GM19452 (cell line): ENCODE measurements around the gene SOS1.

Experiments
- ATAC-seq: cut with Tn5 transposase; IDR thresholded peaks from one replicate; pipeline ENCODE4 v1.9.1; 2021; ENCODE audit not compliant: unreplicated experiment

SOS1 gene

DNA sequence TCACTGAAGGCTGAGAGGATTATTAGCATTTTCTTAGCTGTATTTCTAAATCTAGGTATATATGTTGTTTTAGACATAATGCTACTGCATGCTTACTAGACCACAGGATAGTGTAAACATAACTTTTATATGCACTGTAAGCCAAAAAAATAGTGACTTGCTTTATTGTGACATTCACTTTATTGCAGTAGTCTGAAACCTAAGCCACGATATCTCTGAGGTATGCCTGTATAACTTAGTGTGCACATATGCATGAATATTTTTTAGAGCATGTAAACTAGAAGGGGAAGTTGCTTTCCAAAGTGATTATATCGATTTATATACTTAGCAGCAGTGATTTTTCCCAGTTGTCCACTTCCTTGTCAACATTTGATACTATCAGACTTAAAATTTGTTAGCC lies 81.8 kb downstream of the SOS1 start:
- no peak for ATAC-seq

DNA sequence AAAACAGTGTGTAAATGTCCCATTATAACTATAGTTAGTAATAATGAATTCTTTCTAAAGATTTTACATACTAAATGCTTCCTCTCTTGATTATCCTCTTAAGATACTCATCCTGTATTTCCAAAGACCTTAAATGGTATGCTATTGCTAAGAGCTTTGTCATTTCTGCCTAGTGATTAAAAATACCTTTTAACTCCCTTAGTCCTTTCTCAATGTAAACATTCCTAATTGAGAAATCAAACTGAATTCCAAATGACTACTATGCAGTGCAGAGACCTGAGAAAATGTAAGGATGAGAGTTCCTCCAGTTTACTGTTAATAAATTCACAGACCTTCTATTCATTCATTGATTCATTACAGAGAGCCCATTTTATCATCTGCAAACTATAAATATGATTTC lies 86.9 kb downstream of the SOS1 start:
- ATAC-seq = no peak

DNA sequence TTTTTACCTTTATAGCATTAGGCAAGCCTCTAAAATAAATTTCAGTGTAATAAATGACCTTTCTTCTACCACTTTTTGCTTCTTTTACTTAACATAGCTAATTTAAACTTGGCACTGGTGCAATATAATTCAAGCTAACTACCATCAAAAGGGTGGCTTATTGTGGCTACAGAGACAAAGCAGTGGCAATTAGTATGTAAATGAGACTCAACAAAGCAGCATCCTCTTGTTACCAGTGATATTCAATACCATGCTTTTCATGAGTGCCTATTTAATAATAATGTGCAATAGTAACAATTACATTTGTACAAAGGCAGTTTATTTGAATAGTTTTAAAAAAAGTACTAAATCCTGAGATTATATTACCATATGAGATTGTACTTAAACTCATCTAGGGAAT lies 93.4 kb downstream of the SOS1 start:
- no peak for ATAC-seq

DNA sequence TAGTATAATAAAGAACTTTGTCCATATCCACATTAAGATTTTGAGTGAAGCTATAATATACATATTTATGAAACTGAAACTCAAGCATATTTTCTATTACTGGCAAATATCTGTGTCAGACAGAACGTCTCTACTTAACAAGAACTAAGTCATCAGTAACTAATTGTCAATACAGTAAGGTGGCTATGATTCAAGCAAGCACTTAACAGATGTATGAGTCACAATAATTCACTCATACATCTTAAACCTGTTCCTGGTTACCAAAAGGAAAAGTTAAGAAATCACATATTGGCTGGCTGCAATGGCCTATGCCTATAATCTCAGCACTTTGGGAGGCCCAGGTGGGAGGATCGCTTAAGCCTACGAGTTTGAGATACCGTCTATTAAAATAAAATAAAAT lies 96.0 kb downstream of the SOS1 start:
- ATAC-seq = no peak

DNA sequence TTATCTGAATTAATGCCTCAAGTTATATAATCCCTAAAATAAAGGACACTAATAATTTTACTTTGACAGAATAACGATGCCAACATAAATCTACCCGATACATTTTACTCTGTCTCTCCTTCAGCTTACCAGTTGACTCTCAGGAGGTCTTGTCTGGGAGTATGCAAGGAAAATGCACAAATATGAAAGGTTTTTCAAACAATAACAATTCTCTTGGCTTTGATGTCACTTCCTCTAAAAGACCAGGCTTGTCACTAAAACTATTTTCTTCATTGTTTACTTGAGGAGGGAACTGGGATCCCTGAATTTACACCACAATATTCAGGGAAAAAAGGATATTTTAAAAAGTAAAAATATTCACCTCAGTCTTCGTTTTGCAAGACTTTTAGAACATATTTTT lies 97.2 kb downstream of the SOS1 start:
- ATAC-seq = no peak

DNA sequence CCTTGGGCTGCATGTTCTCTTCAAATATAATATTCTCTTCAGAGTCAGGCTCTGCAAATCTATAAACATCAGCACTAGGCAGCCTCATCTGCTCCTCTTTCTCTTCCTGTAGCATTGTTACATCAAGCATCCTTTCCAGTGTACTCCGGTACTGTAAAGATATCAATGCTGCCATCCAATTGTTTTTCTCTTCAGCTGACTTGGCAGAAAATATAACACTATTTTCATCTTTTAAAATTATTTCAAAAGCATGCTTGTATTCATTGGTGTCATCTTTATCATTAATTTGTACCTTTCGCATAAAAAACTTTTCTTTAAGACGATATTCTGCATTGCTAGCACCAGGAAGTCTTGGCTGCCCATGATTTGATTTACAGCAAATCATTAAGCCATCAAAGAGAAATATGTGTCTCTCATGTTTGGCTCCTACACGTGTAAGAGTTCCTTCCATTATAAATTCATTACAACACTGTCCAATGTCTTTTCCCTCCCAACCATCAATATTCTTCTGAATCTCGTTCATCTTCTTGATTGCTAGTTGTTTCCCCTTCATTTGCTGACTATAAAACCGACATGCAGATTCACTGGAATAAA lies 98.1 kb downstream of the SOS1 start:
- ATAC-seq = no peak

DNA sequence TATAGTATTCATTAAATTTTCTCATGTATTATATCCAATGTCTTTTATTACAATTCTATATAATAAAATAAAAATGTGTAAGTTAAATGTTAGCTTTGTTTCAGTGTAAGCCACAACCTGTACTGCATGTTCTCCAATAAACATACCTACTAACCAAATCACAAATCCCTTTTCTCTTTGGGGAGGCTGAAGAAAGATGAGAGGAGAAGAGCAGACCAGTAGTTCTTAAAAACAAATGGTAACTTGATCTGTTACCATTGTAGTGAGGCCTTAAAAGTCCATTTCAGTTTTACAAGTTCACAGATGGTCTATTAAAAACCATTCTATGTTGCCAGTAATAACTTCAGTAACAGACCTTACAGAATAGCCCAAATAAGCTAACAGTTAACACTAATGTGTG lies 100.5 kb downstream of the SOS1 start:
- no peak for ATAC-seq

DNA sequence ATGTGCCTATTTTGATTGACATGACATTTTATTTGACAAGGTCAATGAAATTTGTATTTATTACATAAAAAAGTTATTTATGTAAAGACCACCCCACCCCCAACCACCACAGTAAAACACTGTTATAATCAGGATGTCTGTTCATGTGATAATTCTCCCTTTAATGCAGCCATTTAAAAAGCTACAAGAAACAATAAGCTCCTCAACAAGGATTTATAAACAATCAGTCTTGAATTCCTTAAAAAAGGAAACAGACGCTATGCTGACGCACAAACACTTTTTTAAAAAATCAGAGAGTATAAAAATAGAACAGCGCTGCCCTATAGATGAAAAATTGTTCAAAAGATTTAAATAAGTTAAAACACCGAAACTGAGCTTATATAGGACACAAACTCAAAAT lies 102.2 kb downstream of the SOS1 start:
- no peak for ATAC-seq

DNA sequence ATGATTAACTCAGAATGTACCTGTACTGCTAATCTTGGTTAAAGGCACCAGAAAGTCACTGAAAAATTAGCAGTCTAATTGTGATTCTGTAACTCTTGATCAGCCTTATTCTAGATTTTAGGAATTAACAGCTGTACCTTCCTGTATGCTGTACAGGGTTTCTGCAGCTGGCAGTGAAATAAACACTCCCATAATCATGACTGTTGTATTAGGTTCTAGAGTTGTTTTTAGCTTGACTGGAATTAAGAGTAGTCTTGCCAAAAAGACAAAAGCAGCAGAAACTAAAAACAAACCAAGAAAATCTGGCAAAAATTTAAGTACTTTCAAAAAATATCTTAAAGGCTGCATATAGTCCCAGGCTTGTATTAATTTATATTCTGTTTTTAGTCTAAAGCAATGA lies 103.5 kb downstream of the SOS1 start:
- ATAC-seq = no peak

DNA sequence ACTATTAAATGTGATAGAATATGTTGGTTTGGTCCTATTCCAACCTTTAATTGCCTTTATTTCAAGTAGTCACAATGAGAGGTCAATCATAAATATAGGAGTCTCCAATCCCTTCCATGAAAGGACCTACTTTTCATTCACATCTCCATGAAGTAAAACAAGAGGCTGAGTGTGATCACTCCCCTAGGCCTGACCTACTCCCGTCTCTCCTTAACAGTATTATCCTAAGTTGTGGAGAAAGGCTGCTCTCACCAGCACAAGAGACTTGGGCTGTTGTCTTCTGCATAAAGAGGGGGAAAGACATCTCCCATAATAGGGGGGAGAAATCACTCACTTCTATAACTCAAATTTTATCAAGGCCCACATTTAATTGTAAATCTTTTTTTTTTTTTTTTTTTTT lies 105.4 kb downstream of the SOS1 start:
- ATAC-seq = no peak

DNA sequence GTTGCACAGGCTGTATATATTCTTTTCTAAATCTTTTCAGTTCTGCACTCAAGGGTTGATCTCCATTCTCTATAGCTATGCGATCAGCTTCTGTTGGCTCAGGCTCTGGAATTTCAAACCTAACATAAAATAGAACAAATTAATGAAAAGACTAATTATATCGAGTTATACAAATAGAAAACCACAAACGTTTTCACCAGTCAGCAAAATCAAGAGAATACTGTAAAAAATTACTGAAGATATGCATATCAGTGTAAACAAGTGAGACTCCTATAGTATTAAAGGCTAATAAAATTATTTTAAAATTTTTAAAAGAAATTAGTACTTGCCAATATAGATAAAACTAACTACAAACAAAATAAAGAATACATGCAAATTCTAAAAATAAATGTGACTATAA lies 107.0 kb downstream of the SOS1 start:
- no peak for ATAC-seq

DNA sequence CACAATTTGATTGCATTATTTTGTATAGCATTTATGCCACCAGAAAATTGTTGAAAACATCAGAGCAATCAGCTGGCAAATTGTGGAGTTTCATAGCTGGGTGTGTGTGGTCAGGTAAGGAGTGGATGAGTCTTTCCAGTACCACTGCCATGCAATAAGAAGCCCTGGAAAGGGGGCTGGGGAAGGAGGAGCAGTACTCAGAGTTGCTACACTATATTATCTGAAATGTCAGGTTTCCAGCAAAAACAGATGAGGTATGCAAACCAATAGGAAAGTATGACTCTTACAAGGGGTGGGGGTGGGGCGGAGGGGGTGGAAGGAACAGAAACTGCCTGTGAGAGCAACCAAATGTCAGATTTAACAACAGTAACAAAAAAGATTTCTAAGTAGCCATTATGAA lies 112.2 kb downstream of the SOS1 start:
- ATAC-seq = no peak

DNA sequence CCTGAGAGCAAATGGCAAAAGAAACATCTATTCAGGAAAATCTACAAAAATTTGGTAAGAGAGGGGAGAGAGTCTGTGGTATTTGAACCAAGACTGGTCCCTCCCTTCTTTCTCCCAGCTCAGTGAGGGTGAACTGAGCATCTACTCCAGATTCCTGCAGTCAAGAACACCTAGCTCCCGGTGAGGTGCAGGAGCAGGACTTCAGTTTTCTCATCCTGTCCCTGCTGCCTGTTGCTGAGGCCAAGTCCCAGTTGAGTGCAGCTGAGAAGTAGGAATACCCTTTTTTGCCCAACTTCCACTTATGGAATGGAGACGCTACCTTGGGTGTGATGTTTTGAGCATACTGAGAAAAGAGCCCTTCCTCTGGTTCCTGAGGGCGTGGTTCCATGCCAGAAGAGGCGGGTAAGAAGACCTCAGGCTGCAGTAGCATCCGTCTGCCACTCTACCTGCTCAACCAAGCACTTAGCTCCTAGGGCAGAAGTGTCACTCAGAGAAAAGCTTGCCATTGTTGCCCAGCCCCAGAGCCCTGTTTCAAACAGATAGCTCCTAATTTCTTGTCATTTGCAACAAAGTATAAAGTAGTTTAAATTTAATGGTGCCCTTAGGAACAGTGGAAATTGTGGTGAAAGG lies 112.9 kb downstream of the SOS1 start:
- no peak for ATAC-seq

DNA sequence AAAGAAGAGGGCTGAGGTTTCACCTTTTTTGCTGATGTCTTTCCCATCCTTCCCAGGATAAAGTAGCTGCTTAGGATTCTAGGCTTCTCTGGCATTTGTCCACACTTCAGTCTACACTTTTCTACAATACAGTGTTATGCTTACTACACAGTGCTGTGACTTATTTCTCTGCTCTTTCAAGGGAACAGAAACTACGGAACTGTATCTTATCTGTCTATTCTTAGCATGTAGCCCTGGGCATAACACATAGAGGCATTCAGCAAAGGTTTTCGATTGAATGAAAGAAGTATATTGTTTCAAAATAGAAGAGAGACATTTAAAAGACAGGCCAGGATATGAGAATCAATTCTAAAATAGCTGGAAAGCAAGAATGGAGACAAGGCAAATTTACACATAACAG lies 120.3 kb downstream of the SOS1 start:
- no peak for ATAC-seq

DNA sequence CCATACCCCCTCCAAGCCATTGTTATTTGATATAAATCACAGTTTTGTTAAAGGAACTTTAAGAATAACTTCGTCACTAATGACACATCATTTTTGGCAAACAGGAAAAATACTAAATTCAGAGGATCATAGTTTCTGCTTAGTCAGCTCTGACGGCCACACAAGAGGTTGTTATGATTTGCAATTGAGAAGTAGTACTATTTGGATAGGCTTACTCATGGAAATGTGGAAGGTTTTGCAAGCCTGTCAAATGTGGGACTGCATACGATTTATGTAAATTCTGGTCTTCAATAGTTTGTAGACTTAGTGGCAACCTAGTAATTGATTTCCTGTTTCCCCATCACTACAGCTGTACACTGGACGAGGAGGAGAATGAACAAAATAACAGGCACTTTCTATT lies 123.1 kb downstream of the SOS1 start:
- no peak for ATAC-seq

DNA sequence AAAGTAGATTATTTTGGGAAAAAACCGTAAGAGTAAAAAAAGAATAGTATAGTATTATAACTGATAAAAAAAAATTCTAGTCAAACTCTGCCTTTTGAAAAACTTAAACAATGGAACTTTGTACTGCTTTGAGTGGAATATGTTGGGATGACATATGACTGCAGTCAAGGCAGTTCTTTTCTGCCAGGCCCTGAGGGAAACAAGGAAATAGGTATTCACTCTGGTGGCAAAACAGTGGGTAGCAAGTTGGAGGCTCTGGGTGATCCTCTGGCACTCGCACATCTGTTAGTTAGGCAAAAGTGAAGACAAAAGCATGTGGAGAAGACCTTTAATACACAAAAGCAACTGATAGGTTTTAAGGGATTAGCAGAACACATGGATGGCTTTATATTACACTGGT lies 129.0 kb downstream of the SOS1 start:
- ATAC-seq = no peak

DNA sequence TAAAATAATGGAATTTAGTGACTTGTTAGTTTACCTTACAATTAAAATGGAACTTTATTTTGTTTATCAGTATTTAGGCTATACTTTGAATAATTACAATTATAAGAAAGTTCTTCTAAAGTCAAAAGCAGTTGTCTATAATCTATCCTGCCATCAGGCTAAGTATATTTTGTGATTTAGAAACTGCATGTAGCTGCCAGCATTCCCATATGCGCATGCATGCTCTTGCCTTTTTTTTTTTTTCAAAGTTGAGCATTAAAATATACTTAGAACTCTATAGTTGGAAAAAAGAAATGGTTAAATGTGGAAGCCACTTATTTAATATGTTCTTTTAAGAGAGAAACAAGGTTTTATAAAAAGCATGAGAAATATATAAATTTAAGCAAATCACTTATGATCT lies 132.1 kb downstream of the SOS1 start:
- no peak for ATAC-seq

DNA sequence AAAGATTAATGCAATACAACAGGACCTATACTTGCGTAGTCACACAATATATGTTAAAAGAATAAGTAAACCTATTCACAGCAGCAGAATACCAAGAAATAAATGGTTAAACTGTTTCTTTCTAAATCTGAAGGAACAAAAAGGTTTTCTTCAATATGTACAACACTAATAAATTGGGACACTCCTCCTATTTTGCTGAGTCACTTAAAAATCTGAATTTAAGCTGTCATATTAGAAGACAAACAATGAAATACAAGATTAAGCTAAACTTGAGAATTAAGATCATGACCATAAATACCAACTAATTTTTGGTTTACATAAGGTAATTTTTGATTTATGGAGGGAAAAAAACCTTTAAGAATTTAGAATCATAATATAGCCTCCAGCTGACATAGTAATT lies 138.4 kb downstream of the SOS1 start:
- ATAC-seq = no peak

DNA sequence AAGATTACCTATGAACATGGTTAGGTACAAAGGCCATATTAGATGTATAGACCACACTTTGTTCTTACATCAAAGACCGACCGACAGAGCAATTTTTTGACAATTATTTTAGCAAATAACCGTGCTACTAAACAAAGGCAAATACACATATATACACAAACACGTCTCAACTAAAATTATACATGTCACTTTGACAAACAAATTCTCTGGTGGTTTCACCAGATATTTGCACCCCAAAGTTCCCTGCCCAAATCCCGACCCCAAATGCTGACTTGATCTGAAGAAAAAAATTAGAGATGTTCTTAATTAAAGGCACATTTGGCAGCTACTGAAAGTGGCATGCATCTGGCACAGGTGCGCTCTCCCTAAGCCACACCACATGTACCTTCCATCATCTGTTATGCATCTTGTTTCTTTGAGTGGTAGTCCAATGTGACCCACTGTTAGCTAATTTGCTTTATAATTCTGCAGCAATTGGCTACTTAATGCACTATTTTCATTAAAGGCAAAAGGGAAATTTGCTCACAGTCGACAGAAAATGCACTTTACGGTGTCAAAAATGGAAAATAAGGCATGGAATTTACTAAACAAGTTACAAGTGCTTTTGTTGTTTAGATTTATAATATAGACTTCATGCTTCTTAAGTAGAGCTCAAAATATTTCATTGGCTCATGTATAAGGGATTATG lies 139.0 kb downstream of the SOS1 start:
- no peak for ATAC-seq

DNA sequence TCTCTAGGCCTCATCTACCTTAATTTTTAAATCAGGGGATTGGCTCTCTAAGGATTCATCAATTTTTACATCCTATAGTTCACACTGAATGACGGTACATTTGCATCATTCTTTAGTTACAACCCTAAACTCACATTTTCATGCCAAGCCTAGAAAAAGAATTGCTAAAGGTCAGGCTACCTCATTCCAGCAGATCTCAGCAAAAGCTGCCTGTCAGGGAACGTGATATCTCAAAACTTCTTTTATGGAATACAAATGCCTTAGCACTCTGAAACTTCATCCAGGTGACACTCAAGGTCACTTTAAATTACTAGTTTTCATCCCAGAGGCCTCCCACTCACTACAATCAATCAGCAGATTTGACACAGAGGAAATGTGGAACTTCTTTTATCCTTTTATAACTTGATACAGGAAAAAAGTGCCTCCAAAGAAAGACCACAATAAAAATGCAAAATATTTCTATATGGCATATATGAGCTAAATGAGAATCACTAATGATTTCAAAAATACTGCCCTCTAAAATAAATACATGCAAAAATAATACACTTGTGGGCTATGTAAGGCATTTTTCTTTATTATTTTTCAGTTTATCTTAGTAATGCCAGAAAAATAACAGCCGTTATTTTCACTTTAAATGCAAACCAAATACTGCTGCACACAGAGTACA lies 139.7 kb downstream of the SOS1 start:
- no peak for ATAC-seq

DNA sequence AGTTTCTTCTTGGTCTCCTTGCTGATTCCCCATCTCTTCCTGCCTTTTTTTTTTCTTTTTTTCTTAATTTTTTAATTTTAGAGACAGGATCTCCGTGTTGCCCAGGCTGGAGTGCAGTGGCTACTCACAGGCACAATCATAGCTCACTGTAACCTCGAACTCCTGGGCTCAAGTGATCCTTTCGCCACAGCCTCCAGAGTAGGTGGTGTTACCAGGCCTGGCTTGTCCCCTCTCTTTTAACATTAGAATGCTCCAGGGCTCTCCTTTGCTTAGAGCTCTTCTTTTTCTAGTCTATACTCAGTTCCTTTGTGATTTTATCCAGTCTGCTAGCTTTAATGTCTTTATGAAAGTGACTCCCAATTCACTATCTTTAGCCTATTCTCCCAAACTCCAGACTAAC lies 141.9 kb downstream of the SOS1 start:
- no peak for ATAC-seq

DNA sequence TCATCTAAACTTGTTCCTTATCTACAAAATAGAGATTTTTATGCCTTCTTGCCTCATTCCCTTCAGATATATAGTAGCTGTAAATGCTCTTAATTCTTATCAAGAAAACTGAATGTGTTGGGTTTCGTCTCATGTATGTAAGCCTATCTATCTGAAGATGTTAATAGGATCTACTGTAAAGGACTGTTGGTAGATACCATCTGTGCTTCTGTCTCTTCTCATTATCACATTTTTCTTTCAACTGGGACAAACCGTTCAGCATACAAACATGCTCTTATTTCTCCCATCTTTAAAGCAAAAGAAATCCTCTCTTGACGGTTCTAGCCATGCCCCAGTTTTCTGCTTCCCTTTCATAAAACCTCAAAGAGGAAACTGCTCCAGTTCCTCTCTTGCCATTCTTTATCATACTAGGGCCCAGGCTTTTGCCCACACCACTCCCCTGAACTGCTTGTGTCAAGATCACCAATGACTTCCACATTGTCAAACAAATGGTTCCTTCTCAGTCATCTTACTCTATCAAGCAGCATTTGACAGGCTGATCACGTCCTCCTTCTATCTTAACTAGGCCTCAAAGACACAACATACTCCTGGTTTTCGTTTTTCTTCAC lies 142.5 kb downstream of the SOS1 start:
- ATAC-seq = no peak
